ENCODE results near the gene FOSL1.

DNA sequence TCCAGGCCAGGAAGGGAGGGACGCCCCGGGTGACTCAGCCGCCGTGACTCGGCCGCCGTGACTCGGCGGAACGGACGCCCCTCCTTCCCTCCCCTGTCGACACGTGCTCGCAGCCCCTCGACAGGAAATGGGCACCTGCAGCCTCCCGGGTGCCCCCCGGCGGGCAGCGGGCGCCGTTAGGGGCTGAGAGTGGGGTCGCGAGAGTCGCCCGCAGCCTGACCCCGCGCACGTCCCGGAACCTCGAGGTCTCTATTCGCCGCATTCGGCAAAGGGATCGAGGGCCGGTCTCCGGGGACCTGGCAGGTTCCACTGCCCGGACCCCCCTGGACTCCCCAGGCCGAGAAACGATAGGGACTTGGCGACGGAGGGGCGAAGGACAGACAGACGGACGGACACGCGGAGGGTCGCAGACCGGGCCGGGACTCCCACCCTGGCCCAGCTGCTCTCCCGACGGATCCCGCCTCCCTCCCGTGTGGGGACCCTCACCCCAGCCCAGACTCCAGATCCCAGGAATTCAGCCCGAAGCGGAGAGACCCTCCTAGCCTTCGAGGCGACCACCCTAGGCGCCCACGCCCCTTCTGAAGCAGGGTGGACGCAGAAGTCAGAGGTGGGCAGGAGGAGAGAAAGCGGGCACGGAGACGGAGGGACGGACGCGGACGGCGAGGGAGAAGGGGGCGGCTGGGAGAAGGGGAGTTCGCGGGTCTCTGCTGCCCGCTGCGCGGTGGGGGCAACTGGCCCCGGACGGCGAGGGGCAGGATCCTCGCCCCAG lies 648 bp downstream of the FOSL1 start:
- TF ChIP-seq POLR2A (IDR thresholded peaks at IDR 0.05) = no peak
- no peak for TF ChIP-seq CTCF (IDR thresholded peaks at IDR 0.05 in 8 of 11, conservative IDR thresholded peaks at IDR 0.05 in 3 of 11)

Measured in spleen (tissue), 7 donors.